ENCODE results near the gene CAMK2A. TPM values are rescaled to one million over a fixed set of nuclear protein-coding genes. Genes with fewer than 3 reads are reported as not detected.

CAMK2A gene
- total RNA-seq, 1 donor from 2014 or later, result 1.1 TPM

- Mint-ChIP-seq H3K36me3 (ENCODE audit: low read depth, unreplicated experiment) (no peaks in the 10 kb centered on the region), H3K4me3 (ENCODE audit: unreplicated experiment) (no peak overlapping the region), H3K27me3 (ENCODE audit: unreplicated experiment) (peaks cover 3% of the 10 kb centered on the region), H3K4me1 (ENCODE audit: unreplicated experiment) (peaks cover 15% of the 10 kb centered on the region), H3K9me3 (ENCODE audit: unreplicated experiment) (no peaks in the 10 kb centered on the region), H3K27ac (ENCODE audit: unreplicated experiment) (no peak overlapping the region)
- TF ChIP-seq CTCF (IDR thresholded peaks at IDR 0.05; ENCODE audit: unreplicated experiment), result no peak
- DNase-seq (ENCODE audit: low spot score), result no peak
Measured at GRCh38 chr5:150299571-150300327, 10.2 kb upstream of the CAMK2A start.

GRCh38 chr5:150298701-150299451, 9.3 kb upstream of the CAMK2A start:
- Mint-ChIP-seq H3K27ac (ENCODE audit: unreplicated experiment) (no peak overlapping the region), H3K4me3 (ENCODE audit: unreplicated experiment) (no peak overlapping the region), H3K27me3 (ENCODE audit: unreplicated experiment) (peaks cover 5% of the 10 kb centered on the region), H3K4me1 (ENCODE audit: unreplicated experiment) (peaks cover 15% of the 10 kb centered on the region), H3K36me3 (ENCODE audit: low read depth, unreplicated experiment) (no peaks in the 10 kb centered on the region), H3K9me3 (ENCODE audit: unreplicated experiment) (no peaks in the 10 kb centered on the region)
- no peak for TF ChIP-seq CTCF (IDR thresholded peaks at IDR 0.05; ENCODE audit: unreplicated experiment)
- DNase-seq (ENCODE audit: low spot score), result no peak

GRCh38 chr5:150297934-150298595, 8.5 kb upstream of the CAMK2A start:
- peaks cover 5% of the 10 kb centered on the region for H3K27me3 Mint-ChIP-seq (ENCODE audit: unreplicated experiment)
- TF ChIP-seq CTCF (IDR thresholded peaks at IDR 0.05; ENCODE audit: unreplicated experiment), result no peak
- no peaks in the 10 kb centered on the region for H3K9me3 Mint-ChIP-seq (ENCODE audit: unreplicated experiment)
- no peak for DNase-seq (ENCODE audit: low spot score)
- no peak overlapping the region for H3K27ac Mint-ChIP-seq (ENCODE audit: unreplicated experiment)
- H3K36me3 Mint-ChIP-seq (ENCODE audit: low read depth, unreplicated experiment), result no peaks in the 10 kb centered on the region
- no peak overlapping the region for H3K4me3 Mint-ChIP-seq (ENCODE audit: unreplicated experiment)
- peaks cover 17% of the 10 kb centered on the region for H3K4me1 Mint-ChIP-seq (ENCODE audit: unreplicated experiment)

GRCh38 chr5:150297236-150297890, 7.8 kb upstream of the CAMK2A start:
- H3K9me3 Mint-ChIP-seq (ENCODE audit: unreplicated experiment), result no peaks in the 10 kb centered on the region
- DNase-seq (ENCODE audit: low spot score), result no peak
- no peak for TF ChIP-seq CTCF (IDR thresholded peaks at IDR 0.05; ENCODE audit: unreplicated experiment)
- no peak overlapping the region for H3K4me3 Mint-ChIP-seq (ENCODE audit: unreplicated experiment)
- H3K27ac Mint-ChIP-seq (ENCODE audit: unreplicated experiment), result no peak overlapping the region
- H3K4me1 Mint-ChIP-seq (ENCODE audit: unreplicated experiment), result peaks cover 20% of the 10 kb centered on the region
- peaks cover 5% of the 10 kb centered on the region for H3K27me3 Mint-ChIP-seq (ENCODE audit: unreplicated experiment)
- no peaks in the 10 kb centered on the region for H3K36me3 Mint-ChIP-seq (ENCODE audit: low read depth, unreplicated experiment)
